ENCODE results near the gene B4GALT2. TPM values are rescaled to one million over a fixed set of nuclear protein-coding genes. Genes with fewer than 3 reads are reported as not detected.

Gene B4GALT2
- total and polyA plus RNA-seq, 2 donors (not counting 1 experiment from before 2014, with no cell fraction given): 4.6 to 6.5 TPM

DNA sequence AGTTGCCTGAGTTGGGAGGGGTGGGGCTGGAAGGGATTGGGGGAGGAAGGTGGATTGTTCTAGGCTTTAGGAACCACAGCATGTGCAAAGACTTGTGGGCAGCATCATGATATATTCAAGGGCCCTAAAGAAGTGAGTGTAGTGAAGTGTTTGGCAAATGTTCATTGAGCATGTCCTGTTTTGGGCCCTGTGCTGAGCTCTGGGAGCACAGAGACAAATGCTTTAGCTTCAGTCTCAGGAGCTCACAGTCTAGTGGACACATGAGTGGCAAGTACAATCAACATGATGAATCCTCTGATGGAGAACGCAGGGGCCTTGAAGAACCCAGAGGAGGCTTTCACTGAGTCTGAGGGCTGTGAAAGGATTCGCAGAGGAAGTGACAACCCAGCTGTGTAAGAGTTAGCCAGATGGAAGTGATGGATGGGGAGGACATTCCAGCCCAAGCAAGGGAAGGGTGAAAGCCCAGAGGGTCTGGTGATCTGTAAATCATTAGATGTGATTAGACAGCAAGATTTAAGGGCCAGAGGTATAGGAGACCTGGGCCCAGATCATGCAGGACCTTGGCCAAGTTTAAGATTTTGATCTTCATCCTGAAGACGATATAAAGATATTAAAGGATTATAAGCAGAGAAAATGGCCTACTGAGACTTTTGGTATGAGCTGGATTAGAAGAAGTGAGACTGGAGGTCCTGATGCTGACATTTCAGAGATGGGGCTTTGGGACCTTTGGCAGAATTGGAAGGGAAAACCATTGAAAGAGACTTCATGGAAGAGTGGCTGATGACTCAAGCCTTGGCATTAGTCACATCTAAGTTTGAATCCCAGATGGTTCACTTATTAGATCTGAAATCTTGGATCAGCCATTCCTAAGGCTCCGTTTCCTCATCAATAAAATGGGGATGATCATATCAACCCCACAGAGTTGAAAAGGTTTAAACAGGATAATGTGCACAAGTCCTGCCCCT is 27.7 kb upstream of the B4GALT2 start:
- DNase-seq: no peak
- H3K9me3 Mint-ChIP-seq (ENCODE audit: insufficient read depth): no peaks in the 10 kb centered on the region
- H3K27ac Mint-ChIP-seq: no peak overlapping the region
- peaks cover 10 to 17% of the 10 kb centered on the region in 2 donors for H3K4me1 ChIP-seq (ENCODE audit: control insufficient read depth in 2 of 2, insufficient read depth in 2 of 2, low read length in 2 of 2)
- H3K9ac ChIP-seq (ENCODE audit: low read length): no peak overlapping the region
- CTCF ChIA-PET: interaction anchor here (1.8 kb wide), 1 partner anchor 97 kb away, joined by 5 read pairs; no protein-coding TSS in a partner anchor
- H3K79me2 ChIP-seq (ENCODE audit: control insufficient read depth, insufficient read depth, low read length): peaks cover 52% of the 10 kb centered on the region
- no peaks in the 10 kb centered on the region for H3K27me3 ChIP-seq (replicated peaks in 1 of 4; ENCODE audit: control extremely low read depth in 1 of 4, control insufficient read depth in 3 of 4, insufficient read depth in 4 of 4, low read length in 3 of 4)
- ATAC-seq (ENCODE audit: low read depth): no peak
- no peak overlapping the region for H3K4me3 ChIP-seq (ENCODE audit: control extremely low read depth in 1 of 5, extremely low read depth in 1 of 5, insufficient read depth in 1 of 5, low read depth in 2 of 5, low read length in 4 of 5)
- intact Hi-C loops (cut with micrococcal nuclease): no loop called here
- H3K4me2 ChIP-seq (replicated peaks; ENCODE audit: low read depth, low read length, poor library complexity, severe bottlenecking): no peak overlapping the region
- H3K4me1 Mint-ChIP-seq: peaks cover 24% of the 10 kb centered on the region
- peaks cover 5% of the 10 kb centered on the region for H4K20me1 ChIP-seq (ENCODE audit: control insufficient read depth, insufficient read depth, low read length, poor library complexity, severe bottlenecking)
- peaks cover 0 to 9% of the 10 kb centered on the region in 2 experiments for H3K36me3 ChIP-seq (replicated peaks in 1 of 2; ENCODE audit: control extremely low read depth in 1 of 2, control insufficient read depth in 1 of 2, extremely low read depth in 1 of 2, insufficient read depth in 2 of 2, low read length in 1 of 2)
- POLR2A ChIA-PET: no interaction called here
- TF ChIP-seq EZH2 (IDR thresholded peaks at IDR 0.05; ENCODE audit: borderline replicate concordance, insufficient read depth, low read depth, low read length, poor library complexity, severe bottlenecking): no peak
- no peak for TF ChIP-seq CTCF (IDR thresholded peaks at IDR 0.05)
- no peak overlapping the region for H3K4me3 Mint-ChIP-seq
- 93% methylated on average over 3 of the region's 4 CpGs for WGBS (ENCODE audit: insufficient coverage)
- H3K27ac ChIP-seq (ENCODE audit: low read length in 2 of 2): no peak overlapping the region
- no peak overlapping the region for H2AFZ ChIP-seq (ENCODE audit: insufficient read depth, low read depth, low read length, poor library complexity, severe bottlenecking)
- H3K9me3 ChIP-seq (ENCODE audit: control extremely low read depth in 1 of 3, control insufficient read depth in 2 of 3, insufficient read depth in 1 of 3, low read length in 2 of 3): no peaks in the 10 kb centered on the region
- no peaks in the 10 kb centered on the region for H3K27me3 Mint-ChIP-seq
